ENCODE results near the gene ST7.

ST7 gene

GRCh38 chr7:117272017-117272759 is 318.9 kb downstream of the ST7 start:
- DNase-seq (ENCODE audit: low spot score): no peak

GRCh38 chr7:117273325-117273724 is 320.0 kb downstream of the ST7 start:
- DNase-seq (ENCODE audit: low spot score): no peak

- peak; percentile 22 for DNase-seq (ENCODE audit: low spot score)
Observed at GRCh38 chr7:117273814-117274225, 320.5 kb downstream of the ST7 start.

- no peak for DNase-seq (ENCODE audit: low spot score)
Observed at GRCh38 chr7:117274951-117275350, 321.6 kb downstream of the ST7 start.

GRCh38 chr7:117277576-117277975 is 324.3 kb downstream of the ST7 start:
- no peak for DNase-seq (ENCODE audit: low spot score)

GRCh38 chr7:117278040-117278439 is 324.7 kb downstream of the ST7 start:
- no peak for DNase-seq (ENCODE audit: low spot score)

GRCh38 chr7:117279203-117279602 is 325.9 kb downstream of the ST7 start:
- DNase-seq (ENCODE audit: low spot score): no peak

All from kidney tubule cell (primary cell).